Tibial nerve (tissue), 4 donors: ENCODE data around the gene THRSP.

ENCODE experiments used
- EP300 ChIP-seq, 2 donors: sonication (generic); formaldehyde crosslinking; IDR thresholded peaks; one replicate each; pipeline ENCODE4 v1.6.1; 2017; ENCODE audit warnings: antibody characterized with exemption in 2 of 2, mild to moderate bottlenecking in 1 of 2
- POLR2A ChIP-seq, 2 donors: fragments of 450-650 bp; IDR thresholded peaks; one replicate each; pipeline ENCODE4 v1.6.1; 2017; ENCODE audit warnings: antibody characterized with exemption in 2 of 2, mild to moderate bottlenecking in 2 of 2, moderate library complexity in 2 of 2
- TF ChIP-seq, protein P1 (sequence below), 5 experiments: fragments of 200-600 bp in 3 of 5; fragments of 450-650 bp in 2 of 5; sonication (generic) in 3 of 5; IDR thresholded peaks; one replicate each; pipeline ENCODE4 v1.5.1; 2016 to 2019; ENCODE audit warnings: antibody characterized with exemption in 5 of 5, mild to moderate bottlenecking in 3 of 5, moderate library complexity in 2 of 5

DNA sequence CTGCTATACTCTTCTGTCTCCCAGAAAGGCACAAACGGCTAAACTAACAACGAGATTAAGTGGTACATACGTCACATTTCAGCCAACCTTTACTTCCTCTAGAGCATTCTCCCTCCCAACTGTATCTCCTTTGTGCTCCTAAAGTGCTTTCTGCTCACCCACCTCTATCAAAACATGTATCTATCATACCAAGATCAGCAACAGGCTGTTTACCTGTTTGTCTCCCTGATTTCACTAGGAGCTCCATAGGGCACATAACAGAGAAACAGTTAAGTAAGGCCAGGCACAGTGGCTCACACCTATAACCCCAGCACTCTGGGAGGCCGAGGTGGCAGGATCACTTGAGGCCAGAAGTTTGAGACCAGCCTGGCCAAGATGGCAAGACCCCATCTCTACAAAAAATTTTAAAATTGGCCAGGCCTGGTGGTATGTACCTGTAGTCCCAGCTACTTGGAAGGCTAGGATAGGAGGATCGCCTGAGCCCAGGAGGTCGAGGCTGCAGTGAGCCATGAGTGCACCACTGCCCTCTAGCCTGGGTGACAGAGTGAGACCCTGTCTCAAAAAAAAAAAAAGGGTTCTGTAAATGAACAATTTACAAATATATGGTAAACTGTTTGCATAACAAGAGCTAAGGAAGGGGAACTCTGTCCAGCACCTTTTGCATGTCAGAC, 13.2 kb downstream of the THRSP start:
- TF ChIP-seq, protein P1, sequence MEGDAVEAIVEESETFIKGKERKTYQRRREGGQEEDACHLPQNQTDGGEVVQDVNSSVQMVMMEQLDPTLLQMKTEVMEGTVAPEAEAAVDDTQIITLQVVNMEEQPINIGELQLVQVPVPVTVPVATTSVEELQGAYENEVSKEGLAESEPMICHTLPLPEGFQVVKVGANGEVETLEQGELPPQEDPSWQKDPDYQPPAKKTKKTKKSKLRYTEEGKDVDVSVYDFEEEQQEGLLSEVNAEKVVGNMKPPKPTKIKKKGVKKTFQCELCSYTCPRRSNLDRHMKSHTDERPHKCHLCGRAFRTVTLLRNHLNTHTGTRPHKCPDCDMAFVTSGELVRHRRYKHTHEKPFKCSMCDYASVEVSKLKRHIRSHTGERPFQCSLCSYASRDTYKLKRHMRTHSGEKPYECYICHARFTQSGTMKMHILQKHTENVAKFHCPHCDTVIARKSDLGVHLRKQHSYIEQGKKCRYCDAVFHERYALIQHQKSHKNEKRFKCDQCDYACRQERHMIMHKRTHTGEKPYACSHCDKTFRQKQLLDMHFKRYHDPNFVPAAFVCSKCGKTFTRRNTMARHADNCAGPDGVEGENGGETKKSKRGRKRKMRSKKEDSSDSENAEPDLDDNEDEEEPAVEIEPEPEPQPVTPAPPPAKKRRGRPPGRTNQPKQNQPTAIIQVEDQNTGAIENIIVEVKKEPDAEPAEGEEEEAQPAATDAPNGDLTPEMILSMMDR (IDR thresholded peaks at IDR 0.05): no peak
- TF ChIP-seq EP300 (IDR thresholded peaks at IDR 0.05): no peak
- no peak for TF ChIP-seq POLR2A (IDR thresholded peaks at IDR 0.05)
